ENCODE measurements around the gene OLFM1.

Gene OLFM1

DNA sequence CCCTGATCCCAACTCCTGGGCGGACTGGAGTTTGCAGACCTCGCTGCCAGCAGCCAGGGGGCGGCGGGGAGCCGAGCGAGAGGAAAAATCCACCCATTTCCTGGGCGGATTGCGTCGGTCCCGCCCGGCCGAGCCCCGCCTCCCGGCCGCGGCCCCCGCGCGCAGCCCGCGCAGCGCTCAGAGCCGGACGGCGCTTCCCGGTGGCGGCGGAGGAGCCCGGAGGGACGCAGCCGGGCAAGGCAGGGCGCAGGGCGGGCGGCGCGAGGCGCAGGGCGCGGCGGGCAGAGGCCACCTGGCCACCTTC lies at the start of gene OLFM1:
OLFM1 (plus strand) TSS at position 180 of the 304 bp plus-strand sequence. CDS start 322 bp downstream, outside the sequence.
- DNase-seq (ENCODE audit: low read depth), result peak; percentile 57
- TF ChIP-seq, protein P1, sequence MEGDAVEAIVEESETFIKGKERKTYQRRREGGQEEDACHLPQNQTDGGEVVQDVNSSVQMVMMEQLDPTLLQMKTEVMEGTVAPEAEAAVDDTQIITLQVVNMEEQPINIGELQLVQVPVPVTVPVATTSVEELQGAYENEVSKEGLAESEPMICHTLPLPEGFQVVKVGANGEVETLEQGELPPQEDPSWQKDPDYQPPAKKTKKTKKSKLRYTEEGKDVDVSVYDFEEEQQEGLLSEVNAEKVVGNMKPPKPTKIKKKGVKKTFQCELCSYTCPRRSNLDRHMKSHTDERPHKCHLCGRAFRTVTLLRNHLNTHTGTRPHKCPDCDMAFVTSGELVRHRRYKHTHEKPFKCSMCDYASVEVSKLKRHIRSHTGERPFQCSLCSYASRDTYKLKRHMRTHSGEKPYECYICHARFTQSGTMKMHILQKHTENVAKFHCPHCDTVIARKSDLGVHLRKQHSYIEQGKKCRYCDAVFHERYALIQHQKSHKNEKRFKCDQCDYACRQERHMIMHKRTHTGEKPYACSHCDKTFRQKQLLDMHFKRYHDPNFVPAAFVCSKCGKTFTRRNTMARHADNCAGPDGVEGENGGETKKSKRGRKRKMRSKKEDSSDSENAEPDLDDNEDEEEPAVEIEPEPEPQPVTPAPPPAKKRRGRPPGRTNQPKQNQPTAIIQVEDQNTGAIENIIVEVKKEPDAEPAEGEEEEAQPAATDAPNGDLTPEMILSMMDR (conservative IDR thresholded peaks at IDR 0.05; ENCODE audit: control insufficient read depth, insufficient read depth, low read depth, low read length), result peak; percentile 50
- H3K4me3 ChIP-seq (ENCODE audit: control insufficient read depth, low read depth, low read length), result no peak within 1 kb of the TSS

DNA sequence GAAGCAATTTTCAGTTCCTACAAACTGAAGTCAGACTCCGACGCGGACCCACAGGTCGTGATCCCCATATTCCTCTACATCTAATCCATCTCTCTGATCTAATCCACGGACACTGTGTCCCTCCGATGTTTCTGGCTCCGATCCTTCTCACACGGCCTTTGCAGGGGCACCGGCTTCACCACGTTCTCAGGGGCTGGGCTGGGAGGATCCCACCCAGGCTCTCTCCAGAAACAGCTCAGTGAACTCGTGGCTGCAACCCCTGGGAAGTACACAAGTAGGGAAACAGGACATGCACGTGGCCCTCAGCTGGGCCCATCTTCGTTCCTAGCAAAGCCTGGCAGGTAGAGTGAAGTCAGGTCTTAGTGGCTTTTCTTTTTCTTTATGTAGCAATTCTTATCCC lies 49.1 kb upstream of the OLFM1 start:
- no peak overlapping the region for H3K4me3 ChIP-seq (ENCODE audit: control insufficient read depth, low read depth, low read length)
- TF ChIP-seq, protein P1 (conservative IDR thresholded peaks at IDR 0.05; ENCODE audit: control insufficient read depth, insufficient read depth, low read depth, low read length), result no peak
- DNase-seq (ENCODE audit: low read depth), result no peak

DNA sequence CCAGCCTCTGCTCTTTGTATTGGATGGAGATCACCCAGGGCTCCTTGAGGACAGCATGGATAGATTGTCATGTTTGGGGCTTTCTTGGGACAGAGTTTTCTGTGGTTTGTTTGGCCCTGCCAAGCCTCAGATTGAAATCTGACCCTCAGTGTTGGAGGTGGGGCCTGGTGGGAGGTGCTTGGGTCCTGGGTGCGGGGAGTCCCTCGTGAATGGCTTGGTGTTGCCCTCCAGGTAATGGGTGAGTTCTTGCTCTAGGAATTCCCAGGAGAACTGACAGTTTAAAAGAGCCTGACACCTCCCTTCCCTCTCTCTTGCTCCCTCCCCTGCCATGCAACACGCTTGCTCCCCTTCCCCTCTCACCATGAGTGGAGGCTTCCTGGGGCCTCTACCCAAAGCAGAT lies 48.6 kb upstream of the OLFM1 start:
- H3K4me3 ChIP-seq (ENCODE audit: control insufficient read depth, low read depth, low read length), result no peak overlapping the region
- DNase-seq (ENCODE audit: low read depth), result no peak
- TF ChIP-seq, protein P1 (conservative IDR thresholded peaks at IDR 0.05; ENCODE audit: control insufficient read depth, insufficient read depth, low read depth, low read length), result no peak

DNA sequence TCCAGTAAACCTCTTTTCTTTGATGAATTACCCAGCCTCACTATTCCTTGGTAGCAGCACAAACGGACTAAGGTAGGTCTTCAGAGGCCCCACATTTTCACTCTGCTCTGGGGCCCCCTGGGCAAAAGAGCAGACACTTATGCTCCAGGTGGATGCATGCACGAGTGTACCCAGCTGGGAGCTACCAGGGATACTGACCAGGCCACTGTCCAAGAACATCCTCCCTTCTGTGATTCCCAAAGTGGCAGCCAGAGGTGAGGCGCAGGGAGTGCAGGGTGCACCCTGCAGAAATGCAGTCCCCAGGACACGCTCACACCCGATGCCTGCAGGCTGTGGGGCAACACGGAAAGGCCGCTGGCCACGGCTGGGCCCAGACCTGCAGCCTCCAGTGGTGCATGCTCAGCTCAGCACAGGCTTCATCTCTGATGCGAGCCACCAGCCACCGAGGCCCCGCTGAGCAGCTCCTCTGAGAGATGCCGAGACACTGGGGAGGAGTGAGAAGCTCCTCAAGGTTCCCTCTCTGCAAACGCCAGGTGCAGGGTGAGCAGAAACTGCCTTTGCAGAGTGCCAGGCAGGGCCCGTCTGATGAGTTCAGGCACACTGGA lies 48.1 kb upstream of the OLFM1 start:
- TF ChIP-seq, protein P1 (conservative IDR thresholded peaks at IDR 0.05; ENCODE audit: control insufficient read depth, insufficient read depth, low read depth, low read length), result no peak
- H3K4me3 ChIP-seq (ENCODE audit: control insufficient read depth, low read depth, low read length), result no peak overlapping the region
- DNase-seq (ENCODE audit: low read depth), result no peak

DNA sequence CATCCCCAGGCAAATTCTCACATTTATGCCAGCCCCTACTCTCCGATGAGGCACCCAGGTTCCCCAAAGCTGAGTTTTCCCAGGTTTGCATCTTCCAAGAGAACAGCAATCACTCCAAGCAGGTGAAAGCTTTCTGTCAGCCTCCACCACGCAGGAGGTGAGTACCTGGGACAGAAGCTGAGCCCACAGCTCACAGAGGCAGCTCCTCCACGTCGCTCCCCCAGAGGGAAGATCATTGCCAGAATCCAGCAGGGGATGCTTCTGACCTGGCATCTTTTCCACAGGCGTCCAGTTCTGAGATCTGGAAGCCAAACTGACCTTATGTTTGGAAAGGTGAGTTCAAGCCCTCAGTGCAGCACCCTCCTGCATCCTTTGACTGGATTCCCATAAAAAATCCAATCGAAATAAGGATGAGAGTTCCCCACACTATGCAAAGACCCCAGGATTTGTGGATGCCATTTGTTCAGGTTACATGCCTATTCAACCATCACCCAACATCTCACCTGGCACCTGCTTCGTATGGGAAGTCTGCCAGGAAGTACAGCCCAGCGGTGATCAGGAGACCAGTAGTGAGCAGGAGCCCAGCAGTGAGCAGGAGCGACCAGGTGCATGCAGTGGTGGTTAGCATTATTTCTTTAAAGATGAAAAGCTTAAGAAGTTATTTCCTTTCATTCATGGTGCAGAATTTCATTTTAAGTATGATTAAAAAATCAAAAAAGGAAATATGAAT lies 47.4 kb upstream of the OLFM1 start:
- TF ChIP-seq, protein P1 (conservative IDR thresholded peaks at IDR 0.05; ENCODE audit: control insufficient read depth, insufficient read depth, low read depth, low read length), result no peak
- H3K4me3 ChIP-seq (ENCODE audit: control insufficient read depth, low read depth, low read length), result no peak overlapping the region
- no peak for DNase-seq (ENCODE audit: low read depth)

DNA sequence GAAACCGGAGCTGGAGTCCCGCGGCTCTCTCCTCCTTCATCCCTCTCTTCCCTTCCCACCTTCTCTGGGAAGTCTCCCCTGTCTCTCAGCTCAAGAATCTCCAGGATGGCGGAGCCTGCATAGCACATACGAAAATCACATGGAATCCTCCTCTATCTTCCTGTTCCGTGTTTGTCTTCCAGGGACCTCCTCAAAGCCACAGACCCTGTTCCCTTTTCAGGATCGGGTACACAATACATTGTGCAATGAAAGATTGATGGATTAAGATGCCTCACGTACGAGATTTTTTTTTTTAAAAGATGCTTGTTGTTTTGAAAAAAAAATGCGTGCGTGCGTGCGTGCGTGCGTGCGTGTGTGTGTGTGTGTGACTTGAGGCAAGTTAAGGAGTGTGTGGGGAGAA lies 46.6 kb upstream of the OLFM1 start:
- no peak for DNase-seq (ENCODE audit: low read depth)
- TF ChIP-seq, protein P1 (conservative IDR thresholded peaks at IDR 0.05; ENCODE audit: control insufficient read depth, insufficient read depth, low read depth, low read length), result no peak
- no peak overlapping the region for H3K4me3 ChIP-seq (ENCODE audit: control insufficient read depth, low read depth, low read length)
